Activated CD4-positive, alpha-beta T cell treated with anti-CD3 and anti-CD28 coated beads, Interleukin-2, Interleukin-4, amounts not matched to agents 100 ng/mL and 50 ng/mL, durations not matched to agents 16 hours and 8 hours (primary cell): ENCODE measurements around the gene SLC6A13.

Source experiments
- DNase-seq: peaks from one replicate; pipeline ENCODE4 v3.0.0-alpha.2; 2020; ENCODE audit warnings: low spot score

Gene SLC6A13

DNA sequence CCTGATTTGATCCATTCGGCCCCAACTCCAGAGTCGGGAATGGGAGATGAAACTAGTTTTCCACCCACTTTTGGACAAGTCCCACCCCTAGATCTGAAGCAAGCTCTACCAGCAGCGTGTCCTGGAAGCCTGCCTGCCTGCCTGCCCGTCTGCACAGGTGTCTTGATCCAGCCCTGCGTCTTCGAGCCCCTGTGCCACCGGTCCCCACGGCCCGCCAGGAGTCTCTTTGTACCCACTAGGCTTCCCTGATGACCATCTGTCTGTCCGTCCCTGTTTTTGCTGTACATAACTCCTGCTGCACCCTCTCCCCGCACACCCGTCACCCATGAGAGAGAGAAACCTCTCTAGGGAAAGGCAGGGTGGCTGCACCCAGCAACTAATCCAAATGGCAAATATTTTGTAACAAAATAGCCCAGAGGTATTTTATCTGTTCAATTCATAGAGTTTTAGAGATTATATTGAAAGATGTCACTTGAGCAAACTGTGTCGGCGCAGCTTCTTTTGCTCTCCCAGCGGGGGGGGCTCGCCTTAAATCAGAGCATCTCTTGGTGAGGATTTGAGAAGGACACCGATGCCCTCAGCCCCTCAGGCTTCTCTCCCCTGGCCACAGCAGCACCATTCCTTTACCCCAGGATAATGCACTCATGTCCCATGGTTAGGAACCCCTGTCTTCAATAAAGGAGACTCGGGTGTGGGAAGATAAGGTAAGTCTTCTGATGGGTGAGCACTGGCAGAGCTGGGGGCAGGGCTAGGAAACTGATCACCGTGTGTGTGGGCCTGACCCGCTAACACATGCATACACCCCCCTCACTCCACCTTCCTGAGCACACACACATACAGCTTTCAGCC, 84.4 kb downstream of the SLC6A13 start:
- DNase-seq, result no peak

DNA sequence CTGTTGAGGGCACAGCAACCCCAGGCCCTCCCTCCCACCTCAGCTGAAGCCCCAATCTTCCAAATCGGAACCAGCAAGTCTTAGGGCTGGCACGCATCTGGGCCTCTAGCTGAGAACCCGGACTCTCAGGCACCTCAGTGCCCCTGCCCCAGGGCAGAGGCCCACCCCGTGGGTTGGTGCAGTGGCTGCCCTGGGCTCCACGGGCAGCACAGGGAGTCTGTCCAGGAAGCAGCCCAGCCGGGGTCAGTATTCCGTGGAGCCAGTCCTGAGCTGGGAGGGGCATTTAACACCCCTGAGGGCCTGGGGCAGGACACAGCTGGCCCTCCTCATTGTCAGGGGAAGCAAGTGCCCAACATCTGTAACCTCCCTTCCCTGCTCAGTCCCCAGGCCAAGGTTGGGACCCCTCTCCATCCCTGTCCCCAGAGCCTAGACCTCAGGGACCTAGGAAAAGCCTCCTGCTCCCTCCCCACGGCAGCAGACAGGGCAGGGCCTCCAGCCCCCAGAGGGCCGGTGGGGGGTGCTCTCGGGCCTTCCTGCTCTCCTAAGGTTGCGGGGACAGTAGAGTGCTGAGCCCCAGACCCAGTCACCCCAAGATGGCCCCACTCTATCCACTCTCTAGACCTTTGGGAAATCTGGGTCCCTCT, 85.2 kb downstream of the SLC6A13 start:
- no peak for DNase-seq

- no peak for DNase-seq
Observed at GRCh38 chr12:176321-177181, 86.1 kb downstream of the SLC6A13 start.

- DNase-seq, result no peak
Observed at GRCh38 chr12:175759-176158, 86.9 kb downstream of the SLC6A13 start.

DNA sequence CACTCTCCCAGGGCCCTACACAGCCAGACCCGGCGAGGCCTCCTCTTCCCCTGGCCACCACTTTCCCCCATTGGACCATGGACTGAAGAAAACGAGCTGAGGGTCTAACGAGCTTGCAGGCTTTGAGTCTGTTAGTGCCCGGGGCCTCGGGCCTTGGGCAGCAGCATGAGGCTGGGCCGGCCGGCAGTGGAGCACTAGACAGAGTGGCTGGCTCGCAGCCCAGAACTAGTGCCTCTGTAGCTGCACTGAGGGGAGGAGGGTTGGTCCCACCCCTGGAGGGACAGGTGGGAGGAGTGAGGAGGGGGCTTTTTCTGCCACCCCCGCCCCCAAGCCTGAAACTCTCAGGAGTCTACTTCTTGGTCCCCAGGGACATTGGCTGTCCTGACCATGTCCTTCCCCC, 87.4 kb downstream of the SLC6A13 start:
- DNase-seq, result no peak

DNA sequence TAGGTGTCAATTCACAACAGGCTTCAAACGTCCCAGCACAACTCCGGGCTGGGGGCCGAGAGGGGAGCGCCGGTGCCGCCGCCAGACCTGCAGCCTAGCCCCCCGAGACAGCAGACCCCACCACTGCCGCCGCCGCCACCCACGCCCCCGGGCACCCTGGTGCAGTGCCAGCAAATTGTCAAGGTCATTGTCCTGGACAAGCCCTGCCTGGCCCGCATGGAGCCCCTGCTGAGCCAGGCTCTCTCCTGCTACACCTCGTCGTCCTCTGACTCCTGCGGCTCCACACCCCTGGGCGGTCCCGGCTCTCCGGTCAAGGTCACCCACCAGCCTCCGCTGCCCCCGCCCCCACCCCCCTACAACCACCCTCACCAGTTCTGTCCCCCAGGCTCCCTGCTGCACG, 88.0 kb downstream of the SLC6A13 start:
- DNase-seq, result no peak

- no peak for DNase-seq
Observed at GRCh38 chr12:174124-174523, 88.5 kb downstream of the SLC6A13 start.

DNA sequence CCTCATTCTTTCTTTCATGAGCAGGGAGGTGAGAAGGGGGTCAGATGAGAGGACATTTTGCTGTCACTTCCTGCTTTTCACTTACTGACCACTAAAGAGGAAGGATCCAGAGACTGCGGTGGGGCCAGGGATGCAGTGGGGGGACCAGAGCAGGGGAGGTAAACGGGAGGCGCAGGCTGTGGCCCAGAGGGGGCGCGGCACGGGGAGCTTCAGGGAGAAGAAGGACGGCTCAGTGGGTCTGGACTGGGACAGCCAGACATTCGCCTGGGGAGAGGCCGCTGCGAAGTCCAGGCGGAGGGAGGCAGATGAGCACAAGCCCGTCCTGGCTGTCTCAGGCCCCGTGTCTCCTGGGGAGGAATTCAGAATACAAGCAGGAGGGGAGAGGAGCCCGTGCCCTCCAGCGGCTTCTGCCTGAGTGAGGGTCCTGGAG, 89.9 kb downstream of the SLC6A13 start:
- no peak for DNase-seq

GRCh38 chr12:171743-172676, 90.6 kb downstream of the SLC6A13 start:
- DNase-seq, result no peak

GRCh38 chr12:171276-171675, 91.4 kb downstream of the SLC6A13 start:
- no peak for DNase-seq
